Measurements from ENCODE around the gene PLEKHD1. TPM values are rescaled to one million over a fixed set of nuclear protein-coding genes. Genes with fewer than 3 reads are reported as not detected.

PLEKHD1 gene
- total and polyA plus RNA-seq, 7 experiments from 2014 or later = 0.07 to 0.74 (median 0.26) TPM; not detected in 1

- H3K4me3 Mint-ChIP-seq = no peak overlapping the region
- intact Hi-C loops (cut with micrococcal nuclease) = no loop called here
- no peak for ATAC-seq
- H3K4me1 Mint-ChIP-seq = no peaks in the 10 kb centered on the region
- H3K4me3 ChIP-seq (ENCODE audit: low read length) = no peak overlapping the region
- H3K9me3 Mint-ChIP-seq = no peaks in the 10 kb centered on the region
- ChIA-PET POLR2A (no interaction called here), CTCF (no interaction called here)
- DNase-seq = no peak
- H3K4me1 ChIP-seq (ENCODE audit: control insufficient read depth in 2 of 2, insufficient read depth in 2 of 2, low read length in 2 of 2) = no peaks in the 10 kb centered on the region
- peaks cover 0 to 11% (median 6%) of the 10 kb centered on the region in 5 donors for H3K27me3 Mint-ChIP-seq
- H3K27me3 ChIP-seq (ENCODE audit: control insufficient read depth in 2 of 2, insufficient read depth in 2 of 2, low read length in 2 of 2) = no peaks in the 10 kb centered on the region
- H3K27ac Mint-ChIP-seq = no peak overlapping the region
- no peaks in the 10 kb centered on the region for H3K36me3 ChIP-seq (ENCODE audit: control insufficient read depth in 2 of 3, insufficient read depth in 3 of 3, low read length in 3 of 3)
- no peak overlapping the region for H3K27ac ChIP-seq (ENCODE audit: low read depth, low read length)
- no peaks in the 10 kb centered on the region for H3K36me3 Mint-ChIP-seq
- no peaks in the 10 kb centered on the region for H3K9me3 ChIP-seq (ENCODE audit: control insufficient read depth in 2 of 3, low read length in 3 of 3)
Observed at GRCh38 chr14:69504775-69505174, 20.2 kb downstream of the PLEKHD1 start.

- H3K4me3 Mint-ChIP-seq = no peak overlapping the region
- Histone ChIP-seq H3K36me3 (ENCODE audit: control insufficient read depth in 2 of 3, insufficient read depth in 3 of 3, low read length in 3 of 3) (no peaks in the 10 kb centered on the region), H3K27me3 (ENCODE audit: control insufficient read depth in 2 of 2, insufficient read depth in 2 of 2, low read length in 2 of 2) (no peaks in the 10 kb centered on the region), H3K27ac (ENCODE audit: low read depth, low read length) (no peak overlapping the region), H3K9me3 (ENCODE audit: control insufficient read depth in 2 of 3, low read length in 3 of 3) (no peaks in the 10 kb centered on the region), H3K4me1 (ENCODE audit: control insufficient read depth in 2 of 2, insufficient read depth in 2 of 2, low read length in 2 of 2) (no peaks in the 10 kb centered on the region), H3K4me3 (ENCODE audit: low read length) (no peak overlapping the region)
- CTCF ChIA-PET = no interaction called here
- no peaks in the 10 kb centered on the region for H3K9me3 Mint-ChIP-seq
- H3K27me3 Mint-ChIP-seq = peaks cover 0 to 11% (median 2%) of the 10 kb centered on the region in 5 donors
- POLR2A ChIA-PET = no interaction called here
- no peaks in the 10 kb centered on the region for H3K36me3 Mint-ChIP-seq
- ATAC-seq (no peak), DNase-seq (no peak)
- peak overlapping the region in 1 of 9 donors; percentile 7 for H3K27ac Mint-ChIP-seq
- intact Hi-C loops (cut with micrococcal nuclease) = no loop called here
- H3K4me1 Mint-ChIP-seq = no peaks in the 10 kb centered on the region
Observed at GRCh38 chr14:69505338-69506240, 21.1 kb downstream of the PLEKHD1 start.

- Mint-ChIP-seq H3K4me1 (no peaks in the 10 kb centered on the region), H3K4me3 (no peak overlapping the region), H3K36me3 (no peaks in the 10 kb centered on the region), H3K27me3 (peaks cover 0 to 17% (median 0%) of the 10 kb centered on the region in 5 donors), H3K9me3 (no peaks in the 10 kb centered on the region), H3K27ac (no peak overlapping the region)
- Histone ChIP-seq H3K36me3 (ENCODE audit: control insufficient read depth in 2 of 3, insufficient read depth in 3 of 3, low read length in 3 of 3) (no peaks in the 10 kb centered on the region), H3K4me1 (ENCODE audit: control insufficient read depth in 2 of 2, insufficient read depth in 2 of 2, low read length in 2 of 2) (no peaks in the 10 kb centered on the region), H3K9me3 (ENCODE audit: control insufficient read depth in 2 of 3, low read length in 3 of 3) (no peaks in the 10 kb centered on the region), H3K4me3 (ENCODE audit: low read length) (no peak overlapping the region), H3K27me3 (ENCODE audit: control insufficient read depth in 2 of 2, insufficient read depth in 2 of 2, low read length in 2 of 2) (no peaks in the 10 kb centered on the region), H3K27ac (ENCODE audit: low read depth, low read length) (no peak overlapping the region)
- no peak for DNase-seq
- ChIA-PET CTCF (no interaction called here), POLR2A (no interaction called here)
- ATAC-seq = no peak
- intact Hi-C loops (cut with micrococcal nuclease) = no loop called here
Observed at GRCh38 chr14:69506241-69506595, 21.7 kb downstream of the PLEKHD1 start.

- DNase-seq (no peak), ATAC-seq (no peak)
- H3K27me3 Mint-ChIP-seq = peaks cover 11 to 32% (median 22%) of the 10 kb centered on the region in 5 donors
- H3K9me3 ChIP-seq (ENCODE audit: control insufficient read depth in 2 of 3, low read length in 3 of 3) = no peaks in the 10 kb centered on the region
- intact Hi-C loops (cut with micrococcal nuclease) = no loop called here
- no peaks in the 10 kb centered on the region for H3K36me3 ChIP-seq (ENCODE audit: control insufficient read depth in 2 of 3, insufficient read depth in 3 of 3, low read length in 3 of 3)
- H3K27ac ChIP-seq (ENCODE audit: low read depth, low read length) = no peak overlapping the region
- peaks cover 0 to 11% (median 3%) of the 10 kb centered on the region in 11 donors for H3K9me3 Mint-ChIP-seq
- peaks cover 0 to 6% (median 0%) of the 10 kb centered on the region in 5 donors for H3K36me3 Mint-ChIP-seq
- POLR2A ChIA-PET = no interaction called here
- H3K4me1 ChIP-seq (ENCODE audit: control insufficient read depth in 2 of 2, insufficient read depth in 2 of 2, low read length in 2 of 2) = no peaks in the 10 kb centered on the region
- H3K4me3 Mint-ChIP-seq = no peak overlapping the region
- H3K4me3 ChIP-seq (ENCODE audit: low read length) = no peak overlapping the region
- H3K27me3 ChIP-seq (ENCODE audit: control insufficient read depth in 2 of 2, insufficient read depth in 2 of 2, low read length in 2 of 2) = no peaks in the 10 kb centered on the region
- H3K4me1 Mint-ChIP-seq = no peaks in the 10 kb centered on the region
- H3K27ac Mint-ChIP-seq = no peak overlapping the region
- CTCF ChIA-PET = no interaction called here
Observed at GRCh38 chr14:69518289-69519101, 34.0 kb downstream of the PLEKHD1 start.

GRCh38 chr14:69519204-69520100, 34.9 kb downstream of the PLEKHD1 start:
- Mint-ChIP-seq H3K9me3 (peaks cover 0 to 11% (median 3%) of the 10 kb centered on the region in 11 donors), H3K36me3 (peaks cover 0 to 6% (median 0%) of the 10 kb centered on the region in 5 donors), H3K4me3 (no peak overlapping the region), H3K4me1 (no peaks in the 10 kb centered on the region), H3K27ac (no peak overlapping the region), H3K27me3 (peaks cover 11 to 22% (median 17%) of the 10 kb centered on the region in 5 donors)
- ATAC-seq (no peak), DNase-seq (no peak)
- intact Hi-C loops (cut with micrococcal nuclease) = no loop called here
- H3K27me3 ChIP-seq (ENCODE audit: control insufficient read depth in 2 of 2, insufficient read depth in 2 of 2, low read length in 2 of 2) = no peaks in the 10 kb centered on the region
- no peak overlapping the region for H3K27ac ChIP-seq (ENCODE audit: low read depth, low read length)
- ChIA-PET CTCF (no interaction called here), POLR2A (no interaction called here)
- no peaks in the 10 kb centered on the region for H3K4me1 ChIP-seq (ENCODE audit: control insufficient read depth in 2 of 2, insufficient read depth in 2 of 2, low read length in 2 of 2)
- no peaks in the 10 kb centered on the region for H3K36me3 ChIP-seq (ENCODE audit: control insufficient read depth in 2 of 3, insufficient read depth in 3 of 3, low read length in 3 of 3)
- no peaks in the 10 kb centered on the region for H3K9me3 ChIP-seq (ENCODE audit: control insufficient read depth in 2 of 3, low read length in 3 of 3)
- H3K4me3 ChIP-seq (ENCODE audit: low read length) = no peak overlapping the region

GRCh38 chr14:69522026-69522425, 37.5 kb downstream of the PLEKHD1 start:
- H3K4me3 ChIP-seq (ENCODE audit: low read length) = no peak overlapping the region
- DNase-seq (no peak), ATAC-seq (no peak)
- H3K36me3 Mint-ChIP-seq = no peaks in the 10 kb centered on the region
- intact Hi-C loops (cut with micrococcal nuclease) = no loop called here
- POLR2A ChIA-PET = no interaction called here
- no peaks in the 10 kb centered on the region for H3K27me3 ChIP-seq (ENCODE audit: control insufficient read depth in 2 of 2, insufficient read depth in 2 of 2, low read length in 2 of 2)
- H3K9me3 Mint-ChIP-seq = no peaks in the 10 kb centered on the region
- no peak overlapping the region for H3K27ac Mint-ChIP-seq
- no peaks in the 10 kb centered on the region for H3K9me3 ChIP-seq (ENCODE audit: control insufficient read depth in 2 of 3, low read length in 3 of 3)
- peaks cover 0 to 14% (median 9%) of the 10 kb centered on the region in 5 donors for H3K27me3 Mint-ChIP-seq
- CTCF ChIA-PET = no interaction called here
- no peaks in the 10 kb centered on the region for H3K36me3 ChIP-seq (ENCODE audit: control insufficient read depth in 2 of 3, insufficient read depth in 3 of 3, low read length in 3 of 3)
- no peak overlapping the region for H3K4me3 Mint-ChIP-seq
- no peaks in the 10 kb centered on the region for H3K4me1 ChIP-seq (ENCODE audit: control insufficient read depth in 2 of 2, insufficient read depth in 2 of 2, low read length in 2 of 2)
- H3K27ac ChIP-seq (ENCODE audit: low read depth, low read length) = no peak overlapping the region
- H3K4me1 Mint-ChIP-seq = no peaks in the 10 kb centered on the region

All from naive thymus-derived CD4-positive, alpha-beta T cell (primary cell).